COR-L47 (cell line): ENCODE data around the gene PERCC1.
"Not testable (repeated sequence)": the region's sequence is repeated elsewhere in the genome, so short reads cannot be mapped to it uniquely, and the experiment has no call there.

Experiments
- DNase-seq: peaks from one replicate; lab custom pipeline; 2025; lab: John Stamatoyannopoulos, UW

Gene PERCC1

DNA sequence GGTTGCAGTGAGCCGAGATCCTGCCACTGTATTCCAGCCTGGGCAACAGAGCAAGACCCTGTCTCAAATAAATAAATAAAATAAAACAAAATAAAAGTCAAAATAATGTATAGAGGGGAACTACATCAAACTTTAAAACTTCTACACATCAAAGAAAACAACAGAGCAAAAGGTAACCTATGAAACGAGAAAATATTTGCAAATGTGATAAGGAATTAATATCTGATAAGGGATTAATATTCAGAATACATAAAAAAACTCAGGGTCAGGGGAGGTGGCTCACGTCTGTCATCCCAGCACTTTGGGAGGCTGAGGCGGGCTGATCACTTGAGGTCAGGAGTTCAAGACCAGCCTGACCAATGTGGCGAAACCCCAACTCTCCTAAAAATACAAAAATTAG lies 38.3 kb downstream of the PERCC1 start:
- not testable (repeated sequence) for DNase-seq

DNA sequence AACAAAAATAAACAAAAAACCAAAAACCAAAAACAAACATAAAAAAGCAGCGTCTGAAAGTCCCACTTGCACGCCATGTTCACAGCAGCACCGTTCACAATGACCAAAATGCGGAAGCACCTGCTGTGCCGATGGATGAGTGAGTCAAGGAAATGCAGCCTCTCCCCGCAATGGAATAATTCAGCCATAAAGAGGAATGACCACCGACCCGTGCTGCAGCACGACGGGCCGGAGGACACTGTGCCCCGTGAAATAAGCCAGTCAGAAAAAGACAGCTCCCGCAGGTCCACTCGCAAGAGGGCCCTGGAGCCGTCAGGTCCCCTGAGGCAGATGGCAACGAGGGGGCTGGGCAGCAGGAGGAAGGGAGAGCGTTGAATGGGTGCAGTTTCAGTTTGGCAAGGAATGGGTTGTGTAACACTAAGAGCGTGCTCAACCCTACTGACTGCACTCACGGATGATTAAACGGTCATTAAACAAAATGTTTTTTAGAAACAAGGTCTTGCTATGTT lies 38.9 kb downstream of the PERCC1 start:
- no peak for DNase-seq

DNA sequence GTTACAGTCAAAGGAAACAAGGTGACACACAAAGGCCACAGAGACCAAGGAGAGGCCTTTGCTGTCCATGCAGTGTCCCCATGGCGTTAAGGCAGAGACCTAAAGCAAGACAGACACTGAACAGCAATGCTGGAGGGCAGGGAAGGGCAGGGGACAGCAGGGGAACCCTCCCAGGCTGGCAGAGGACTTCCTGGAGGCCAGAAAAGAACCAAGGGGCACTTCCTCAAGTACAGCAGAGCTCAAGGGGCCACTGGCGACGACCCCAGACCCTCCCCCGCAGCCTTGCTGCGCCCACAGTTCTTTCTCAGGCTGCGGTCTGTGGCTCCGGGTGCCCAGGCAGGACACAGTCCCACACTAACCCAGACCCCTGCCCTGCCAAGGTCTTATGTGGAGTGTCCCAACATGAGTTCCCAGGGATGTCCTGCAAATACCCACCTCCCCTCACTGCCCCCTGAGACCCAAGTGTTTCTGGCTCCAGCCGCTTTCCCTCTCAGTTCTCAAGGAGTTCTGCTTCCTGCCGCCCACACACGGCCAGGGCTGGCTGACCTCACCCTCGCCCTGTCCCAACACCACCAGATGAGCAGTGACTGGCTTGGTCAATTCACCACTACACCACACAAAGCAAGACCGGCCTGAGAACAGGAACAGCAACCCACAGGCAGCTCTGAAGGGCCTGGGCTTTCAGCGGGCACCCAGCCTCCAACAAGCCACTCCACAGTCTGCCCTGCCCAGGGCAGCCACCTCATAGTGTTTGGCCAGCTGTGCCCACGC lies 39.8 kb downstream of the PERCC1 start:
- no peak for DNase-seq

DNA sequence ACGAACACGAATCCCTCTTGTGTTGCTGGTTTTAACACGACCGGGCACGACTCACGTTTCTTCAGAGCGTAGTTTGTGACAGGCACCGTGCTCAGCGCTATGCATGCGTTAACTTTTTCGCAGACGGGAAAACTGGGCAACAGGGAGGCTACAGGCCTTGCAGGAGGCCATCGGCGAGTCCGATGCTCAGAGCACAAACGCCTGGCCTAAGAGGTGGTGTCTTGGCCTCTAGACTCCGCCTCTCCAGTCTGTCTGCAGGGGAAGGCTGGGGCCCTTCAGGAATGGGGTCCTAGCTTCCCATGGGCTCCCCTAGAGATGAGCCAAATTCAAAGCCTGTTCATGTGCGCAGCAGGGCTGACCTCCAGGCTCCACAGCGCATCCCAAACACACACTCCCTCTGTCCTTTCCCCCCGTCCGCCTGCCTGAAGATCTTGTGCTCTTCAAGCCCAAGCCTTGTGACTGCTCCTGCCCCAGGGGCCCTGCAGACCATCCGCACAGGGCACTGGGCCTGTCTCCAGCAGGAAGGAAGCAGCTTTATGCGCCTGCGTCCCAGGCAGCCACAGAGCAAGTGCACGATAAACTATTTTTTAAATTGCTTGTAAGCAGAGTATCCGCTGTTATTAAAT lies 40.8 kb downstream of the PERCC1 start:
- DNase-seq = no peak

DNA sequence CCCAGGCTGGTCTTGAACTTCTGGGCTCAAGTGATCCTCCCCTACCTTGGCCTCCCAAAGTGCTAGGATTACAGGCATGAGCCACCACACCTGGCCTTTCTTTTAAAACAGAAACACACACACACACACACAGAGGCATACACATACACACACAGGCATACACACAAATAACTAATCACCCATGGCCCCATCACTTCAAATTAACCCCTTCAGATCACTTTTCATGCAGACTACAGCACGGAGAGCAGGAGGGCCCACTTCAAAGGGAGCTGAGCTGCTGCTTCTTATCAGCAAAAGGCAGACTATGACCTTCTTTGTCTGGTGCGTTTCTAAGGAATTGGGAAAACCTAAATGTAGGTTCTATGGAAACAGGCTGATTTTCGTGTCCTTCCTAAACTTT lies 42.1 kb downstream of the PERCC1 start:
- DNase-seq = no peak

DNA sequence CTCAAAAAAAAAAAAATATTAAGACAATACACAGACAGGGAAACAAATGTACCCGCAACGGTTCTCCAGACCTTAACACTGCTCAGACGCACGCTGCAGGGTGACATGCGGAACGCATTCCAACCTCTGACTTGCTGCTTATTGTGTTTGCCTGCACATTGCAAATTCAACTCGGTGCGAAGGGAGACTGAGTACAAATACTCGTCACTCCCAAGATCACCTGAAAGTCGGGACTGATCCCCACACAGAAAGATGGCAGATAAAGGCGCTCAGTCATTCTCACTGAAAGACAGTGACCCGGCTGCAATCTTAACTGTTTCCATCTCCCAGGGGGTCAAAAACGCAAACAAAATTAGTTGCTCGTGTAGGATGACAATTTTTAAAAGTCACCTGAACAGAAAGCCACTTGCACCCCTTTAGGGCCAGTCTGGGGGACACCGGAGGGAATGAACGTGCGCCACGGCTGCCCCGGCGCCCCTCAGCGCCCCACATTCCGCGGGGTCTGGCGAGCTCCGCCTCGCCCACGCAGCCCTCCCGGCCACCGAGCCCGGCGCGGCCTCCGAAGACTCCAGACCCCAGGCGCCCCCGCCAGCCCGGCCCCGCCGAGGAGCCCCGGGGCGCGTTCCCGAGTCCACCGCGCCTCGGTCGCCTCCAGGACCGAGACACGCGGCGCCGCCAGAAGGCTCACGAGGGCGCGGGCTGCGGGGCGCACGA lies 43.4 kb downstream of the PERCC1 start:
- DNase-seq = no peak

DNA sequence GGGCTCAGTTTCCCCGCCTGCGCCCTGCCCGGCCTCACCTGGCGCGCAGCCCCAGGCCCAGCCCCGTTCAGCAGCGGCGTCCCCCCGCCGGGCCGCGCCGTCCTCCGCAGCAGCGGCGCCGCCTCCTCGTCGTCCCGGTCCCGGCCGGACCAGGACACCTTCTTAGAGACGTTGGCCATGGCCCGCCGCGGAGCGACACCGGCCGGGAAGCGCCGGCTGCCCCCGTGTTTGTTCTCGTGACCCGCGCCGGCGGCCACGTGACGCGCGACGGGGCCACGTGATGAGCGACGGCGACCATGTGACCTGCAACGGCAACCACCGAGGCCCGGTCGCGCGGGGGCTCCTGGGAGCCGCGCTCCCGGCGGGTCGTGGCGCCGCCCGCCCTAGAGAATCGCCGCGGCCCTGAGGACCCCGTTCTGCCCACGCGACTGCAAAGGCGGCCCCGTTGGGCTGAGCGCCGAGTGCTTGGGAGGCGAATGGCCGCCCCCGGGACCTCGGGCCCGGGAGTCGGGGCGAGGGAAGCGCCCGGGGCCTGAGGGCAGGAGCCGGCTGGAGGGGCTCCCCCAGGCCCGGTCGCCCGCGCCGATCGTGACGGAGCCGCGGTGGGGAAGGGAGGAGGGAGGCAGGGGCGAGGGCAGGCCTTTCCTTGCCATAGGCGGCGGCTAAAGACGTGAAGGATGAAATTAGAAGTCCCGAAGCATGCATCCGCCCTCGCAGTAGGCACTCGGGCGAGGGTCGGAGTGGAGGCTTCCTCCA lies 44.1 kb downstream of the PERCC1 start, which contains the start of gene CLCN7:
CLCN7 (minus strand) TSS at position 233 of the 756 bp plus-strand sequence; CDS start at position 179, 54 bp downstream.
- peak; percentile 76 for DNase-seq

DNA sequence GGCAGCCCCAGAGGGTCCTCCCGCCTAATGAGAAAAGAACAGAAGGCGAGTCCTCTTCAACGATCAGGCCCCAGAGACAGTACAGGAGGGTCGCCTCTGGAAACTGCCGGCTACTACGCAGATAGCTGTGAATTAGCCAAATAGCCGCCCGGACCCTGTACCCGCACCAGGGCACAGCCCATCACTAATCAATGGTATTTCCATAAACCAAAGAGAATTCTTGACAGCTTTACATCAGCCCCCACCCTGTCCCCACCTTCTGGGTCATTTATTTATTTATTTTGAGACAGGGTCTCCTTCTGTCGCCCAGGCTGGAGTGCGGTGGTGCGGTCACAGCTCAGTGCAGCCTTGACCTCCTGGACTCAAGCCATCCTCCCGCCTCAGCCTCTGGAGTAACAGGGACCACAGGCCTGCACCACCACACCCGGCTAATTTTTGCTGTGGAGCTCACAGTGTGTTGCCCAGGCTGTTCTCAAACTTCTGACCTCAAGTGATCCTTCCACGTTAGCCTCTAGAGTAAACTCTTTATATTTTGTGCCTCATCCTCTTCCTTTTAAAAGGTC lies 44.8 kb downstream of the PERCC1 start:
- DNase-seq = no peak

DNA sequence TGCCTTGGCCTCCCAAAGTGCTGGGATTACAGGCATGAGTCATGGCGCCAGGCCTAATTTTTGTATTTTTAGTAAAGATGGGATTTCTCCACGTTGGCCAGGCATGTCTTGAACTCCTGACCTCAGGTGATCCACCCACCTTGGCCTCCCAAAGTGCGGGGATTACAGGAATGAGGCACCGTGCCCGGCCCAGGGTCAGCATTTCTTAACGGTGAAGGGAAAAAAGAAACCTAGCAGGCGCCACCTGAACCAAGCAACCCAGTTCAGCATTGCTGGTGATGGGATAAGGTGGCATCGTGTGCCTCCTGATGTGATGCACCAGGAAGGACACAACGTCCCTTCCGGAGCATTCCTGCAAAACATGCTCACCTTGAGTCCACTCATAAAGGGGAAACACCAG lies 46.2 kb downstream of the PERCC1 start:
- no peak for DNase-seq

DNA sequence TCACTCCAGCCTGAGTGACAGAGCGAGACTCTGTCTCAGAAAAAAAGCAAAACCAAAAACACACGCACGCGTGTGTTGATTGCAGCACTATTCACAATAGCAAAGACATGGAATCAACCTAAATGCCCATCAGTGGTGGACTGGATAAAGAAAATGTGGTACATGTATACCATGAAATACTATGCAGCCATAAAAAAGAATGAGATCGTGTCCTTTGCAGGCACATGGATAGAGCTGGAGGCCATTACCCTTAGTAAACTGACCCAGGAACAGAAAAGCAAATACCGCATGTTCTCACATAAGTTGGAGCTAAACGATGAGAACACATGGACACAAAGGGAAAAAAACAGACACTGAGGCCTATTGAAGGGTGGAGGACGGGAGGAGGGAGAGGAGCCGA lies 48.1 kb downstream of the PERCC1 start:
- DNase-seq = not testable (repeated sequence)

DNA sequence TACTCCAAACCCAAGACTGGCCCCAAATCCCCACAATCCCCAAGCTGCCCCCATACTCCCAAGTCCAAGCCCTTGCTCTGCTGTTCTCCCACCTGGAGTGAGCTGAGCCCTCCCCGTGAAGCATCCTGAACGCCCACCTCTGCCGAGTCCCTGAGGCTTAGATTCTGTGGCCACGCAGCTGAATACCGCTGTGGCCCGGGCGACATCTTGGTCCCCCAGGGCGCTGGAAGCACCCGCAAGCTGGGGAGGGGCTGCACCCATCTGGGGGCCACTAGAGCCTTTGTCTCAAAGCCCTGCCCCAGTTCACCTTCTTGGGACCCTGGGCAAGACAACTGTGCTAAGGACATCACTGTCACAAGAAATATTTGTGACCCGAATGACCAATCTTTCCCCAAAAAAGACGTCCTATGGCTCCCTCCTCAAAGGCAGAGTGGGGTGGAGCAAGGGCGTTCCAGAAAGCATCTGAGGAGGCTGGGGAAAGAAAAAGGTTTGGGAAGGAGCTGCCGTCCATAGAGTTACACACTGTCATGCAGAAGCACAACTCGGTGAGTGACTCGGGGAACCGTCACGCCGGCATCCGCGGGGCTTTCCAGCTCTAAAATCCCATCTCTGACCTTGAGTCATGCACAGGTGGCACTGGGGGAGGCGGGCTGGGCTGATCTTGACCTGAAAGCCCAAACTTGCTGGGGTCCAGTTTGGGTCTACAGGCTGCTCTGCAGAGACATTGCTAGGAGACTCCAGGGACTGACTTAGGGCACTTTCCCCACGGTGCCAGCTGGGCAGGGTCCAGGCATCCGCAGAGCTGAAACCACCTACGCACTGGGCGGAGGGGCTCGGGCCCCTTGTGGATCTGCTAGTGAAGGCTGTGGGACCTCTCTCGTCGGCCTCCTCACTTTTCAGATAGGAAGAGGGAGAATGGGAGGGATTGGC lies 51.3 kb downstream of the PERCC1 start:
- no peak for DNase-seq
